GM12864 (cell line): Measurements from ENCODE around the gene STING1.
A peak's percentile ranks its signal among the peaks of the same experiment; 100 is the strongest.
"Not testable (repeated sequence)": the region's sequence is repeated elsewhere in the genome, so short reads cannot be mapped to it uniquely, and the experiment has no call there.

ENCODE experiments used
- DNase-seq: peaks from one replicate; pipeline ENCODE4 v3.0.0-alpha.2; 2011; ENCODE audit warnings: low read depth
- H3K4me3 ChIP-seq: 2 replicates; pipeline ENCODE4 v1.5.1; 2011; ENCODE audit warnings: mild to moderate bottlenecking, low read depth, low read length, control low read depth
- TF ChIP-seq, protein P1 (sequence below): IDR thresholded peaks from 2 replicates; pipeline ENCODE4 v1.5.1; 2011; ENCODE audit warnings: low read depth, mild to moderate bottlenecking, moderate library complexity, low read length, control low read depth, inconsistent platforms; ENCODE audit errors: missing control alignments

The STING1 gene

DNA sequence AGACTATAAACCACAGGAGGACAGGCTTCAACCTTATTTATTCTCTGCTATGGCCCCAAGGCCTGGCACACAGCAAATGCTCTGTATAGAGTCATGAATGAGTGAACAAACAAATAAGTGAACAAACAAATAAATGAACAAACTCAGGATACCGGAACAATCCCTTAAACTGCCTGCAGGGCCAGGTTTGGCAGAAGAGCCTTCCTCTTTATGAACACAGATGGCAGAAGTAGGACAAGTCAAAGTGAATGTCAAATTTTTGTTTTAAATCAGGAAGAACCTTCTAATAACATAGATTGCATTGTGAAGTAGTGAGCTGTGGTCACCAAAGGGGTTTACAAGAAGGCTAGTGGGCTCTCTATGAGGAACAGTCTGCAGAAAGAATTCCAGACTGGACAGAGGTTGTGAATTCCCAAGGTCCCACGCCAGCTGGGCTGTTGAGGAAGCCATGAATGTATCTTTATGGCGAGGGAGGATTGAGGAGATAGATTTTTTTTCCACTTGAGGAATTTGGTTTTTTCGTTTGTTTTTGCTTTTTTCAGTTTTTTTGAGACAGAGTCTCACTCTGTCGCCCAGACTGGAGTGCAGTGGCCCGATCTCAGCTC lies 30.3 kb upstream of the STING1 start:
- no peak overlapping the region for H3K4me3 ChIP-seq
- TF ChIP-seq, protein P1, sequence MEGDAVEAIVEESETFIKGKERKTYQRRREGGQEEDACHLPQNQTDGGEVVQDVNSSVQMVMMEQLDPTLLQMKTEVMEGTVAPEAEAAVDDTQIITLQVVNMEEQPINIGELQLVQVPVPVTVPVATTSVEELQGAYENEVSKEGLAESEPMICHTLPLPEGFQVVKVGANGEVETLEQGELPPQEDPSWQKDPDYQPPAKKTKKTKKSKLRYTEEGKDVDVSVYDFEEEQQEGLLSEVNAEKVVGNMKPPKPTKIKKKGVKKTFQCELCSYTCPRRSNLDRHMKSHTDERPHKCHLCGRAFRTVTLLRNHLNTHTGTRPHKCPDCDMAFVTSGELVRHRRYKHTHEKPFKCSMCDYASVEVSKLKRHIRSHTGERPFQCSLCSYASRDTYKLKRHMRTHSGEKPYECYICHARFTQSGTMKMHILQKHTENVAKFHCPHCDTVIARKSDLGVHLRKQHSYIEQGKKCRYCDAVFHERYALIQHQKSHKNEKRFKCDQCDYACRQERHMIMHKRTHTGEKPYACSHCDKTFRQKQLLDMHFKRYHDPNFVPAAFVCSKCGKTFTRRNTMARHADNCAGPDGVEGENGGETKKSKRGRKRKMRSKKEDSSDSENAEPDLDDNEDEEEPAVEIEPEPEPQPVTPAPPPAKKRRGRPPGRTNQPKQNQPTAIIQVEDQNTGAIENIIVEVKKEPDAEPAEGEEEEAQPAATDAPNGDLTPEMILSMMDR, result peak; percentile 24
- DNase-seq, result no peak

DNA sequence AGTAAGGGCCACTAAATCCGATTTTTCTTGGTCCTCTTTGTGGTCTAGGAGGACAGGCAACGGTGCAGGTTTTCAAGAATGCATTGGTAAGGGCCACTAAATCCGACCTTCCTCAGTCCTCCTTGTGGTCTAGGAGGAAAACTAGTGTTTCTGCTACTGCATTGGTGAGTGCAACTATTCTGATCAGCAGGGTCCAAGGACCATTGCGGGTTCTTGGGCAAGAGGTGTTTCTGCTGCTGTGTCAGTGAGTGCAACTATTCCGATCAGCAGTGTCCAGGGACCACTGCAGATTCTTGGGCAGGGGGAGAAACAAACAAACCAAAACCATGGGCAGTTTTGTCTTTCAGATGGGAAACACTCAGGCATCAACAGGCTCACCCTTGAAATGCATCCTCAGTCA lies 22.2 kb upstream of the STING1 start:
- not testable (repeated sequence) for H3K4me3 ChIP-seq, DNase-seq

DNA sequence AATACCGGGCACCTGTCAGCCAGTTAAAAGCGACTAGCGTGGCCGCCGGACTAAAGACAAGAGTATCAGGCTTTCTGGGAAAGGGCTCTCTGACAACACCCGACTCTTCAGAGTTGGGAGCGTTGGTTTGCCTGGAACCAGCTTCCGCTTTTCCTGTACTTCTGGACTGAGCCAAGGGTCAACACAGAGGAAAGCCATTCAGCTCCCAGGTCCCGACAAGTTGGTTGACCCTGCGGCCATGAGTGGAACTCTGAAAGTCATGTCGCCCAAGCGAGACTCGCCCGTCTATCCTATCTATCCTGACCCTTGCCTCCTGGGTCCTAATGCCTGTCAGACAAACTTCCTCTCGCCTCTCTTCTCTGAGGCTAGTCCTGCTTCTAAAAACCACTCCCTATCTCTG lies 21.3 kb upstream of the STING1 start:
- not testable (repeated sequence) for H3K4me3 ChIP-seq, DNase-seq

DNA sequence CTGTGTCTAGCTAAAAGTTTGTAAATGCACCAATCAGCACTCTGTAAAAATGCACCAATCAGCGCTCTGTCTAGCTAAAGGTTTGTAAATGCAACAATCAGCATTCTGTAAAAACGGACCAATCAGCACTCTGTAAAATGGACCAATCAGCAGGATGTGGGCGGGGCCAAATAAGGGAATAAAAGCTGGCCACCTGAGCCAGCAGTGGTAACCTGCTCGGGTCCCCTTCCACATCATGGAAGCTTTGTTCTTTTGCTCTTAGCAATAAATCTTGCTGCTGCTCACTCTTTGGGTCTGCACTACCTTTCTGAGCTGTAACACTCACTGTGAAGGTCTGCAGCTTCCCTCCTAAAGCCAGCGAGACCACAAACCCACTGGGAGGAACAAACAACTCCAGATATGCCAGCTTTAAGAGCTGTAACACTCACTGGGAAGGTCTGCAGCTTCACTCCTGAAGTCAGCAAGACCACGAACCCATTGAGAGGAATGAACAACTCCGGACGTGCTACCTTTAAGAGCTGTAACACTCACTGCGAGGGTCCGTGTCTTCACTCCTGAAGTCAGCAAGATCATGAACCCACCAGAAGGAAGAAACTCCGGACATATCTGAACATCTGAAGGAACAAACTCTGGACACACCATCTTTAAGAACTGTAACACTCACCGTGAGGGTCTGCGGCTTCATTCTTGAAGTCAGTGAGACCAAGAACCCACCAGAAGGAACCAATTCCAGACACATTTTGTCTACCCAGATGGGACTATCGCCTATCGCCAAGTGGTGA lies 20.7 kb upstream of the STING1 start:
- DNase-seq, H3K4me3 ChIP-seq: not testable (repeated sequence)

DNA sequence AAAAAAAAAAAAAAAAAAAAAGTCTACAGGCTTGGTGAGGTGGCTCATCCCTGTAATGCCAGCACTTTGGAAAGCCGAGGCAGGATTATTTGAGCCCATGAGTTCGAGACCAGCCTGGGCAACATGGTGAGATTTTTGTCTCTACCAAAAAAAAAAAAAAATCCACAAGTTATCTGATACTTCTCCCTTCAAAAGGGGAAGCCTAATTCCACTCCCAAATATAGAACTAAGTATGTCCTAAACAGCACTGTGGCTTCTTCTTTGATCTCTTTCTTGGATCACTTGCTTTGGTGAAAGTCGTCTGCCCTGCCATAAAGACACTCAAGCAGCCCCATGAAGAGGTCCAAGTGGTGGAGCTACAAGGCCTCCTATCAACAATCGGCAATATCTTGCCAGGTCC lies 18.8 kb upstream of the STING1 start:
- DNase-seq, result no peak
- H3K4me3 ChIP-seq, result no peak overlapping the region
- TF ChIP-seq, protein P1, result no peak

DNA sequence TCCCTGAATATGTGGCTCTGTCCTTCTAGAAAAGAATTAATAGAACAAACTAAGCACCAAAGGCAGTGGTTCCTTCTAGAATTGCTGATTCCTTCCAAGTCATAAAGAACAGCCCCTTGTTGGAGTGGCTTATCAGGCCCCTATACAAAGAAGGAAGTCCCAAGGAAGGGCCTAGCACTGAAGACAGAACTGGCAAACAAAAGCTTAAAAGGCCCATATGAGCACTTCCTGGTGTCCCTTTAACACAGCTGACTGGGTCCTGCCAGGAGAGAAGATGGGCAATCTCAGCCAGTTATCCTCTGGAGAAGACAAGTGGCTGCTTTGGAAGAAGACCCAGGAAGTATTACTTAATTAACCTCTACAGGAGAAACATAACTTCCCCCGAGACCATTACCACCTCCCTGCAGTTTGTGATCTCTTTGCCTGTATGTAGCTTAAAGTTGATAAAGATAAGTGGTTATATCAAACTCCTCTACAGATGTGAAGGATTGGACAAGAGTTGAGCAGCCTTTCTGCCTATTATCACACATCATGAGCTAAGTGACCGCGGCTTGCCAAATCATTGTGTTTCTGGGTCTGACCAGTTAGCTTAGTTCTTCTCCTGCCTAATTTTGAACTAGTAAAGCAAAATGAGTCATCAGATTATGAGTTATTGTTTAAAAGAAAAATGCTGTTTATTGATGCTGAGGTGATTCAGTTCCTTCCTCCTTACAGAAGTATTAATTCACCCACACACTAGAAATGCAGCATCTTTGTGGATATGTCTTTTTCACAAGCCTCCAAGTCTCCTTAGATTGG lies 13.3 kb upstream of the STING1 start:
- TF ChIP-seq, protein P1, result no peak
- no peak overlapping the region for H3K4me3 ChIP-seq
- DNase-seq, result no peak

DNA sequence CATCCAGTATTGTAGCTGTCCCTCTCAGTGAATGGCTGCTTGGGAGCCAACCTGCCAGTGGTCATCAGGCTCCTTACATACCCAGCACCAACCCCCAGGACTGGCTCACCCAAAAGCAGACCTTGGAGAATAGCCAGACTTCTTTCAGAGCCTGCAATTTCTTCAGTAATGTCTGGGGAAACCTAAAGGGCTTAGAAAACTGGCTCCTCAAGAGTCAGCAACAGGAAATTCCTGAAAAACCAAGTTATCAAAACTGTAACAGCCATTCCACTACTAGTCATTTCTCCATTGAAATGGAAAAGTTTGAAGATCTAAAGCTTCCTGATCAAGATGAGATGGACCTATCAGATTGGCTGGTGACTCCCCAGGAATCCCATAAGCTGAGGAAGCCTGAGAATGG lies 12.3 kb upstream of the STING1 start:
- TF ChIP-seq, protein P1, result no peak
- no peak overlapping the region for H3K4me3 ChIP-seq
- DNase-seq, result no peak

DNA sequence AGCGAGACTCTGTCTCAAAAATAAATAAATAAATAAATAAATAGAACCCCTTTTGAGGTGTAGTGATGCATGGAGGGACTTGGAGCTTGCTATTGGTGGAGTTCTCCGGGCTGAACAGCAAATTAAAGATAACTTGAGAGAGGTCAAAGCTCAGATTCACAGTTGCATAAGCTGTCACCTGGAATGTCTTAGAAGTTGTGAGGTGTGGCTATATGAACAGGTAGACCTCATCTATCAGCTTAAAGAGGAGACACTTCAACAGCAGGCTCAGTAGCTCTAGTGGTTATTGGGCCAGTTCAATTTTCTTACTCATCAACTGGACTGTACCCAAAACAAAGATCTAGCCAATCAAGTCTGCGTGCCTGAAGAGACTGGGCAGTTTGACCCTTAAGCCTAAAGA lies 11.7 kb upstream of the STING1 start:
- H3K4me3 ChIP-seq, result no peak overlapping the region
- DNase-seq, result no peak
- TF ChIP-seq, protein P1, result no peak
